PC-9 (cell line): ENCODE data around the gene CDC42BPG. TPM values are rescaled to one million over a fixed set of nuclear protein-coding genes. Genes with fewer than 3 reads are reported as not detected.

Experiments
- BruUV-seq: library from RNA; stranded (reverse); fragments of 400-500 nt; replicated peaks from 2 replicates; lab custom pipeline; 2021; lab: Mats Ljungman, UMichigan
- CTCF ChIA-PET: fragments of 300-600 bp; sonication (Branson Sonifier 250); formaldehyde crosslinking; loops from one replicate; lab custom pipeline; 2022; ENCODE audit warnings: antibody characterized with exemption; lab: Charles Lee
- POLR2A ChIA-PET: fragments of 300-600 bp; sonication (Branson Sonifier 250); formaldehyde crosslinking; loops from one replicate; lab custom pipeline; 2022; ENCODE audit warnings: antibody characterized with exemption; ENCODE audit not compliant: unreplicated experiment; lab: Charles Lee
- DNase-seq, 2 experiments: peaks; one replicate each; pipeline versions ENCODE4 v3.0.0 to v3.0.0-alpha.2; 2015 to 2022; ENCODE audit warnings: mixed read lengths in 1 of 2
- H2AFZ ChIP-seq: fragments of 200-600 bp; sonication (generic); 2 replicates; pipeline ENCODE4 v1.8.1; 2017; ENCODE audit warnings: antibody characterized with exemption
- H3F3A ChIP-seq: fragments of 200-600 bp; sonication (generic); 2 replicates; pipeline ENCODE4 v1.8.1; 2017; ENCODE audit warnings: antibody characterized with exemption, mild to moderate bottlenecking, low read depth; ENCODE audit not compliant: insufficient read depth
- H3K27ac ChIP-seq: fragments of 200-600 bp; sonication (generic); 2 replicates; pipeline ENCODE4 v1.6.1; 2016; ENCODE audit warnings: mixed run types
- H3K27me3 ChIP-seq: fragments of 200-600 bp; sonication (generic); 2 replicates; pipeline ENCODE4 v1.6.1; 2016; ENCODE audit warnings: low read depth, mixed run types; ENCODE audit not compliant: insufficient read depth
- H3K36me3 ChIP-seq: fragments of 200-600 bp; sonication (generic); 2 replicates; pipeline ENCODE4 v1.6.1; 2016; ENCODE audit warnings: low read depth, mixed run types
- H3K4me1 ChIP-seq: fragments of 200-600 bp; sonication (generic); replicated peaks from 2 replicates; pipeline ENCODE4 v1.6.1; 2016; ENCODE audit warnings: mixed run types; ENCODE audit not compliant: insufficient read depth
- H3K4me2 ChIP-seq: fragments of 200-600 bp; sonication (generic); 2 replicates; pipeline ENCODE4 v1.6.1; 2017; ENCODE audit warnings: mixed run types
- H3K4me3 ChIP-seq: fragments of 200-600 bp; sonication (generic); 2 replicates; pipeline ENCODE4 v1.6.1; 2016; ENCODE audit warnings: mixed run types
- H3K79me2 ChIP-seq: fragments of 200-600 bp; sonication (generic); 2 replicates; pipeline ENCODE4 v1.6.1; 2017; ENCODE audit warnings: low read depth, mixed run types
- H3K9me2 ChIP-seq: fragments of 200-600 bp; sonication (generic); 2 replicates; pipeline ENCODE4 v1.8.1; 2017; ENCODE audit warnings: mild to moderate bottlenecking; ENCODE audit not compliant: insufficient read depth
- H3K9me3 ChIP-seq: fragments of 200-600 bp; sonication (generic); 2 replicates; pipeline ENCODE4 v1.8.1; 2016; ENCODE audit warnings: low read depth; ENCODE audit not compliant: insufficient read depth
- H4K20me1 ChIP-seq: fragments of 200-600 bp; sonication (generic); 2 replicates; pipeline ENCODE4 v1.8.1; 2017; ENCODE audit not compliant: insufficient read depth
- CTCF ChIP-seq: fragments of 200-600 bp; sonication (generic); conservative IDR thresholded peaks from 2 replicates; pipeline ENCODE4 v1.6.1; 2017; ENCODE audit warnings: mixed run types, antibody characterized with exemption, mild to moderate bottlenecking, moderate library complexity
- EZH2 ChIP-seq: fragments of 200-600 bp; sonication (generic); IDR thresholded peaks from 2 replicates; pipeline ENCODE4 v1.8.0; 2017; ENCODE audit warnings: antibody characterized with exemption, low read depth
- intact Hi-C: fragments of 100-400 bp; cut with micrococcal nuclease; formaldehyde crosslinking; loops from one replicate; pipeline ENCODE4 v1.10.0; 2022; ENCODE audit not compliant: unreplicated experiment
- total RNA-seq: library from RNA; stranded (reverse); gene quantifications from 2 replicates; pipeline ENCODE4 v1.2.3, GENCODE V29; 2021

The CDC42BPG gene
- total RNA-seq, 1 experiment from 2014 or later = 31.3 TPM

GRCh38 chr11:64793271-64794160, 50.9 kb downstream of the CDC42BPG start:
- Histone ChIP-seq H3K9me3 (no peaks in the 10 kb centered on the region), H3K27ac (no peak overlapping the region), H3F3A (peaks cover 3% of the 10 kb centered on the region; the same call in 1 of the 2 replicates), H3K4me3 (no peak overlapping the region), H4K20me1 (no peaks in the 10 kb centered on the region), H2AFZ (no peak overlapping the region), H3K27me3 (no peaks in the 10 kb centered on the region), H3K4me1 (no peaks in the 10 kb centered on the region), H3K4me2 (no peak overlapping the region), H3K9me2 (no peaks in the 10 kb centered on the region), H3K36me3 (no peaks in the 10 kb centered on the region), H3K79me2 (no peaks in the 10 kb centered on the region)
- intact Hi-C loops = no loop called here
- ChIA-PET CTCF (interaction anchor here (0.6 kb wide), 1 partner anchor 52 kb away, joined by 4 read pairs; no protein-coding TSS in a partner anchor), POLR2A (no interaction called here)
- no TSS peak for BruUV-seq
- TF ChIP-seq CTCF (no peak), EZH2 (no peak)
- no peak for DNase-seq

GRCh38 chr11:64792482-64792881, 52.0 kb downstream of the CDC42BPG start:
- Histone ChIP-seq H3K36me3 (no peaks in the 10 kb centered on the region), H3K4me1 (no peaks in the 10 kb centered on the region), H3K27me3 (no peaks in the 10 kb centered on the region), H3K79me2 (no peaks in the 10 kb centered on the region), H3K9me3 (no peaks in the 10 kb centered on the region), H3K4me2 (no peak overlapping the region), H3K27ac (no peak overlapping the region), H3K4me3 (no peak overlapping the region), H3F3A (no peaks in the 10 kb centered on the region), H2AFZ (no peak overlapping the region), H4K20me1 (no peaks in the 10 kb centered on the region), H3K9me2 (no peaks in the 10 kb centered on the region)
- intact Hi-C loops = no loop called here
- DNase-seq = no peak
- CTCF ChIA-PET = no interaction called here
- no TSS peak for BruUV-seq
- POLR2A ChIA-PET = interaction anchor here (0.6 kb wide), 1 partner anchor 1010 kb away, joined by 5 read pairs; no protein-coding TSS in a partner anchor
- no peak for TF ChIP-seq CTCF
- TF ChIP-seq EZH2 = no peak

GRCh38 chr11:64791781-64792291, 52.6 kb downstream of the CDC42BPG start:
- Histone ChIP-seq H3K4me1 (no peaks in the 10 kb centered on the region), H3K9me2 (no peaks in the 10 kb centered on the region), H4K20me1 (no peaks in the 10 kb centered on the region), H2AFZ (no peak overlapping the region), H3K79me2 (no peaks in the 10 kb centered on the region), H3K27me3 (no peaks in the 10 kb centered on the region), H3K4me3 (no peak overlapping the region), H3F3A (no peaks in the 10 kb centered on the region), H3K36me3 (no peaks in the 10 kb centered on the region), H3K9me3 (no peaks in the 10 kb centered on the region), H3K27ac (no peak overlapping the region), H3K4me2 (no peak overlapping the region)
- ChIA-PET POLR2A (no interaction called here), CTCF (interaction anchor here (0.5 kb wide), 1 partner anchor 10 kb away, joined by 3 read pairs; no protein-coding TSS in a partner anchor)
- no peak for DNase-seq
- intact Hi-C loops = no loop called here
- TF ChIP-seq CTCF (no peak), EZH2 (no peak)
- BruUV-seq = no TSS peak
